Calu3 (cell line): ENCODE data around the gene CABP5. TPM values are rescaled to one million over a fixed set of nuclear protein-coding genes. Genes with fewer than 3 reads are reported as not detected.

ENCODE experiments used
- BruUV-seq: library from RNA; stranded (reverse); fragments of 400-500 nt; replicated peaks from 2 replicates; lab custom pipeline; 2021; lab: Mats Ljungman, UMichigan
- CTCF ChIA-PET: fragments of 300-600 bp; sonication (Branson Sonifier 250); formaldehyde crosslinking; loops from one replicate; lab custom pipeline; 2022; ENCODE audit warnings: antibody characterized with exemption; lab: Charles Lee
- DNase-seq: peaks from one replicate; pipeline ENCODE4 v3.0.0; 2022
- H3K27ac Mint-ChIP-seq: one replicate; pipeline ENCODE4 v1.8.0; 2022; ENCODE audit warnings: mixed read lengths; ENCODE audit not compliant: unreplicated experiment
- H3K27me3 Mint-ChIP-seq: one replicate; pipeline ENCODE4 v1.8.0; 2022; ENCODE audit warnings: mixed read lengths; ENCODE audit not compliant: unreplicated experiment
- H3K36me3 Mint-ChIP-seq: one replicate; pipeline ENCODE4 v1.8.0; 2022; ENCODE audit warnings: mild to moderate bottlenecking, moderate library complexity, mixed read lengths; ENCODE audit not compliant: insufficient read depth, unreplicated experiment
- H3K4me1 Mint-ChIP-seq: one replicate; pipeline ENCODE4 v1.8.0; 2022; ENCODE audit warnings: mild to moderate bottlenecking, low read depth, mixed read lengths; ENCODE audit not compliant: unreplicated experiment
- H3K4me3 Mint-ChIP-seq: one replicate; pipeline ENCODE4 v1.8.0; 2022; ENCODE audit warnings: mild to moderate bottlenecking, low read depth, moderate library complexity, mixed read lengths; ENCODE audit not compliant: unreplicated experiment
- H3K9me3 Mint-ChIP-seq: one replicate; pipeline ENCODE4 v1.8.0; 2022; ENCODE audit warnings: low read depth, mixed read lengths; ENCODE audit not compliant: unreplicated experiment
- CTCF ChIP-seq: fragments of 200-600 bp; IDR thresholded peaks from one replicate; pipeline ENCODE4 v1.8.0; 2022; ENCODE audit warnings: antibody characterized with exemption; ENCODE audit not compliant: unreplicated experiment
- intact Hi-C: fragments of 100-400 bp; cut with micrococcal nuclease; formaldehyde crosslinking; loops from one replicate; pipeline ENCODE4 v1.10.0; 2022; ENCODE audit not compliant: unreplicated experiment
- total RNA-seq: library from RNA; stranded (reverse); gene quantifications from 2 replicates; pipeline ENCODE4 v1.2.3, GENCODE V29; 2022

Gene CABP5
- total RNA-seq, 1 experiment from 2014 or later = not detected

- peaks cover 82% of the 10 kb centered on the region for H3K27me3 Mint-ChIP-seq
- no TSS peak for BruUV-seq
- H3K27ac Mint-ChIP-seq = no peak overlapping the region
- intact Hi-C loops = no loop called here
- no peaks in the 10 kb centered on the region for H3K36me3 Mint-ChIP-seq
- H3K4me1 Mint-ChIP-seq = no peaks in the 10 kb centered on the region
- no peak for DNase-seq
- peaks cover 13% of the 10 kb centered on the region for H3K9me3 Mint-ChIP-seq
- CTCF ChIA-PET = interaction anchor here (0.8 kb wide), 1 partner anchor 248 kb away, joined by 3 read pairs; no protein-coding TSS in a partner anchor
- H3K4me3 Mint-ChIP-seq = no peak overlapping the region
- no peak for TF ChIP-seq CTCF
These were observed 682 bp upstream of the CABP5 start for GRCh38 chr19:48044561-48044960.

- Mint-ChIP-seq H3K9me3 (peaks cover 11% of the 10 kb centered on the region), H3K4me1 (no peaks in the 10 kb centered on the region), H3K27ac (no peak overlapping the region), H3K27me3 (peaks cover 67% of the 10 kb centered on the region), H3K36me3 (no peaks in the 10 kb centered on the region), H3K4me3 (no peak overlapping the region)
- intact Hi-C loops = no loop called here
- CTCF ChIA-PET = interaction anchor here (0.6 kb wide), 1 partner anchor 40 kb away, joined by 4 read pairs; no protein-coding TSS in a partner anchor
- TF ChIP-seq CTCF = no peak
- DNase-seq = no peak
- BruUV-seq = no TSS peak
These were observed 1.9 kb downstream of the CABP5 start for GRCh38 chr19:48041877-48042580.

- no peaks in the 10 kb centered on the region for H3K9me3 Mint-ChIP-seq
- no peaks in the 10 kb centered on the region for H3K4me1 Mint-ChIP-seq
- TF ChIP-seq CTCF = no peak
- CTCF ChIA-PET = no interaction called here
- no peak overlapping the region for H3K27ac Mint-ChIP-seq
- no peaks in the 10 kb centered on the region for H3K36me3 Mint-ChIP-seq
- no peak for DNase-seq
- peaks cover 78% of the 10 kb centered on the region for H3K27me3 Mint-ChIP-seq
- intact Hi-C loops = no loop called here
- H3K4me3 Mint-ChIP-seq = no peak overlapping the region
- BruUV-seq = no TSS peak
These were observed 7.1 kb downstream of the CABP5 start for GRCh38 chr19:48036765-48037164.

GRCh38 chr19:48033604-48034003 lies 10.3 kb downstream of the CABP5 start:
- no TSS peak for BruUV-seq
- Mint-ChIP-seq H3K27ac (no peak overlapping the region), H3K36me3 (no peaks in the 10 kb centered on the region), H3K4me1 (no peaks in the 10 kb centered on the region), H3K4me3 (no peak overlapping the region), H3K27me3 (peaks cover 69% of the 10 kb centered on the region), H3K9me3 (no peaks in the 10 kb centered on the region)
- TF ChIP-seq CTCF = no peak
- DNase-seq = no peak
- CTCF ChIA-PET = interaction anchor here (0.6 kb wide), 2 partner anchors 10 to 168 kb away, joined by 3 read pairs; no protein-coding TSS in a partner anchor
- intact Hi-C loops = no loop called here
